T47D (cell line): ENCODE data around the gene NKAIN2.
A peak's percentile ranks its signal among the peaks of the same experiment; 100 is the strongest.
"Not testable (repeated sequence)": the region's sequence is repeated elsewhere in the genome, so short reads cannot be mapped to it uniquely, and the experiment has no call there.

Source experiments
- DNase-seq, 2 experiments: peaks; one replicate each; pipeline versions ENCODE4 v3.0.0 to v3.0.0-alpha.2; 2011 to 2012; ENCODE audit warnings: low read depth in 1 of 2, low spot score in 1 of 2
- JUND ChIP-seq: IDR thresholded peaks from 2 replicates; pipeline ENCODE4 v1.6.1; 2012; ENCODE audit warnings: low read depth
- in situ Hi-C: cut with HindIII; loops from 2 replicates; pipeline ENCODE4 v1.10.0; 2016; ENCODE audit warnings: low sequenced_read_pairs, low pct_unique_long_range_greater_than_20kb

The NKAIN2 gene

GRCh38 chr6:124676033-124676432 lies 872.4 kb downstream of the NKAIN2 start:
- no peak for DNase-seq
- in situ Hi-C loops, result no loop called here
- no peak for TF ChIP-seq JUND

DNA sequence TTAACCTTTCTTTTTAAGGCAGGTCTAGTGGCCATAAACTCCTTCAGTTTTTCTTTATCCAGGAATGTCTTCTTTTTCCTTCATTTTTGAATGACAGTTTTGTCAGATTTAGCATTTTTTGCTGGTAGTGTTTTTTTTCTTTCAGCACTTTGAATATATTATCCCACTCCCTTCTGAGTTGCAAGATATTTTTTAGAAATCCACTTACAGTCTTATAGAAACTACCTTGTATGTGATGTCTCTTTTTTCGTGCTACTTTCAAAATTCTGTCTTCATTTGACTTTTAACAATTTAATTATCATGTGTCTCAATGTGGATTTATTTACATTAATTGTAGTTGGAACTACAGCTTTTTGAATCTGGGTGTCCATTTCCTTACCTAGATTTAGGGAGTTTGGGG lies 874.2 kb downstream of the NKAIN2 start:
- no peak for TF ChIP-seq JUND
- DNase-seq, result no peak
- in situ Hi-C loops, result no loop called here

DNA sequence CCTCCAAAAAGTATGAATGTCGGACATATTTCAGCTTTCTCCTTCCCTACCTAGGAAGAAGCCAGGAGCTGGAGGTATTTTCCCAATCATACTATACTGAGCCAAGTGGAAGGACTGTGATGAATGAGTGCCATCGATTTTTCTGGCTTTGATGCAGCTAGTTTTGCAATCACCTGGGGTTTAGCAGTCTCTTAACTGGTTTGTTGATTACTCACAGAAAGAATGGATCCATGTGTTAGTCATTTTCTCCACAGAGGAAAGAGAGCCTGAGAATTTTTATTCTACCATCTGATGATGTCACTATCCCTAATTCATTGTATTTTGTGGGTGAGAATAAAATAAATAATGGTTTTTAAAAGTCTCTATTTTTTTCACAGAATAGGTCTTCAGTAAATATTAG lies 875.7 kb downstream of the NKAIN2 start:
- in situ Hi-C loops, result no loop called here
- DNase-seq, result no peak
- no peak for TF ChIP-seq JUND

DNA sequence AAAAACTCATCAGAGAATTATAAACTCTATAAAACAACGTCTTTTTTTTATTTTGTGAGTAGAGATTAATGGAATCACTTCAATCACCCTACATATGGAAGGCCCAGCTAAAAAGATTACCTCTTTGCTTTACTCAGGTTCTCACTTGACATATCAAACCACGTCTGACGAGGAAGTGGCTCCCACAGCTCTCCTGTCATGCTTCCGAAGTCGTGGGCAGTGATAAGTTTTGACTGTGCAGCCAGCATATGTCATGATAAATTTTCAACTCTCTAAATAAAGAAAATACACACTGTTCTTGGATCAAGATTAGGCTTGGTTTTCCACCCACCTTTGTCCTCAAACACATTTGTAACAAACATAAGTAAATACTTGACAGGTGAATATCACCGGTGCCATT lies 879.1 kb downstream of the NKAIN2 start:
- DNase-seq, result no peak
- no peak for TF ChIP-seq JUND
- in situ Hi-C loops, result no loop called here

- no peak for TF ChIP-seq JUND
- in situ Hi-C loops, result no loop called here
- DNase-seq, result peak in 1 of 2 experiments; percentile 2
These were observed 879.8 kb downstream of the NKAIN2 start for GRCh38 chr6:124683507-124683906.

GRCh38 chr6:124684621-124685020 lies 881.0 kb downstream of the NKAIN2 start:
- no peak for DNase-seq
- in situ Hi-C loops, result no loop called here
- TF ChIP-seq JUND, result no peak

DNA sequence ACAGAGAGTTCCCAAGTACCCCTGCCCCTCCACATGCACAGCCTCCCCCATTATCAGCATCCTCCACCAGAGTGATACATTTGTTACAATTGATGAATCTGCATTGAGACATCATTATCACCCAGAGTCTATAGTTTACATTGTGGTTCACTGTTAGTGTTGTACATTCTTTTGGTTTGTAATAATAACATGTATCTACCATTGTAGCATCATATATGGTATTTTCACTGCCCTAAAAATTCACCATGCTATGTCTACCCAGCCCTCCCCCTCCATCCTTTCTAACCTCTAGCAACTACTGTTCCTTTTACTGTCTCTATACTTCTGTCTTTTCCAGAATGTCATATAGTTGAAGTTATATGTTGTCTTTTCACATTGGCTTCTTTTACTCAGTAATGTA lies 884.7 kb downstream of the NKAIN2 start:
- TF ChIP-seq JUND, result no peak
- in situ Hi-C loops, result no loop called here
- DNase-seq, result no peak

- no peak for TF ChIP-seq JUND
- DNase-seq, result no peak
- in situ Hi-C loops, result no loop called here
These were observed 890.6 kb downstream of the NKAIN2 start for GRCh38 chr6:124694139-124694705.

DNA sequence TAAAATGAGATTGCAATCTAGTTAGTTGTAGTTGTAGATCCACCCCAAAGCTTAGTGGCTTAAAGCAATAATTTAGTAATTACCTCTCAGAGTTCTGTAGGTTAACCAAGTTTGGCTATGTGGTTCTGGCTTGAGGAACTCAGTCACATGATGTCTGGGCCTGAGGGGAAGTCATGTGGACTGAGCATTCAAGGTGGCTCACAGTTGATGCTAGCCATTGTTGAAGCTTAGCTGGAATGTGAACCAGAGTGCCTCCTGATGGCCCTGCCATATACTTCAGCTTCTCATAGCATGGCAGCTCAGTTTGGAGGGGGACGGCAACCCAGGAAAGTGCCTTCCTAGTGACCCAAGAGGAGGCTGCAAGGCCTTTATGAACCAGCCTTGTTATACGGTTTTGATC lies 895.4 kb downstream of the NKAIN2 start:
- no peak for TF ChIP-seq JUND
- DNase-seq, result no peak
- in situ Hi-C loops, result no loop called here

- in situ Hi-C loops, result no loop called here
- DNase-seq, result no peak
- no peak for TF ChIP-seq JUND
These were observed 899.9 kb downstream of the NKAIN2 start for GRCh38 chr6:124703541-124703940.

GRCh38 chr6:124712532-124712931 lies 908.9 kb downstream of the NKAIN2 start:
- in situ Hi-C loops, result not testable (repeated sequence)
- peak in 1 of 2 experiments; percentile 19 for DNase-seq

- no peak for DNase-seq
- in situ Hi-C loops, result no loop called here
- no peak for TF ChIP-seq JUND
These were observed 911.1 kb downstream of the NKAIN2 start for GRCh38 chr6:124714728-124715127.

DNA sequence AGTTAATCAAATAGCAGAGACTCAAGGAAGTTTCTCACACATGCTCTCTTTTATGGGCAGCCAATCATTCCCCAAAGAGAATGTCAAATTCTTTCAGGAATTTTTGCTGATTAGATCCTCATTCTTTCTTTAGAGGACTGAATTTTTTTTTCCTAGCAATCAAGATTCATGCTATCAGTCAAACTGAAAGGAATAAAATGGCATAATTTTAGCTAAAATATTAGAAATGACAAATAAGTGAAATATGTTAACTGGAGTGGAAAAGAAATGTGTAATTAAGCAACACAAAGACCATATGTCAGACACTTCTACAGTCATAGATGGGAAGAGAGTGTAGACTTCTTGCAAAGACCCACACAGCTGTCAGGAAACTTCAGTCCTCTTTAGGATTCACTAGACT lies 916.2 kb downstream of the NKAIN2 start:
- in situ Hi-C loops, result no loop called here
- TF ChIP-seq JUND, result no peak
- no peak for DNase-seq

DNA sequence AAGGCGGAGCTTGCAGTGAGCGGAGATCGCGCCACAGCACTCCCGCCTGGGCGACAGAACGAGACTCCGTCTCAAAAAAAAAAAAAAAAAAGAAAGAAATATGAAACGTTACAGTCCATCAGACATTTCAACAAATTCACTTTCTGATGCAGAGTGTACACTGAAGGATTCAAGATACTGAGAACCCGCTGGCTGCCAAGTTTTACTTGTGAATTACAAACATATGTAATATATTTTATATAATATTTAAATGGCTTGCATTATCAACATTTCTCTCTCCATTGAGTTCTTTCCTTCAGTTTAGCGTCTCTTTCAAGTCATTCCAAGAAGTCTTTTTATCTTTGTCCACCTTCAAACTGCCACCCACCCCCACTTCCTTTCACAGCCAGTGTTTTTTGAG lies 917.7 kb downstream of the NKAIN2 start:
- in situ Hi-C loops, result no loop called here
- no peak for DNase-seq
- TF ChIP-seq JUND, result no peak
